SJSA1 (cell line): ENCODE measurements around the gene SSBP2. TPM values are rescaled to one million over a fixed set of nuclear protein-coding genes. Genes with fewer than 3 reads are reported as not detected.
"Not testable (repeated sequence)": the region's sequence is repeated elsewhere in the genome, so short reads cannot be mapped to it uniquely, and the experiment has no call there.

Source experiments
- DNase-seq, 2 experiments: peaks; one replicate each; pipeline ENCODE4 v3.0.0-alpha.2; 2015 to 2020; ENCODE audit warnings: low spot score in 2 of 2, low read depth in 1 of 2
- H3K27ac ChIP-seq: fragments of 250-450 bp; sonication (Bioruptor Pico); 2 replicates; pipeline ENCODE4 v1.5.1; 2020; ENCODE audit warnings: mild to moderate bottlenecking, moderate library complexity
- H3K27me3 ChIP-seq: fragments of 250-450 bp; sonication (Bioruptor Pico); replicated peaks from 2 replicates; pipeline ENCODE4 v1.5.1; 2020; ENCODE audit warnings: mild to moderate bottlenecking, moderate library complexity
- H3K36me3 ChIP-seq: fragments of 250-450 bp; sonication (Bioruptor Pico); 2 replicates; pipeline ENCODE4 v1.5.1; 2020; ENCODE audit warnings: mild to moderate bottlenecking
- H3K4me1 ChIP-seq: fragments of 250-450 bp; sonication (Bioruptor Pico); replicated peaks from 2 replicates; pipeline ENCODE4 v1.6.1; 2021; ENCODE audit warnings: mild to moderate bottlenecking
- H3K4me3 ChIP-seq: fragments of 250-450 bp; sonication (Bioruptor Pico); 2 replicates; pipeline ENCODE4 v1.5.1; 2020; ENCODE audit warnings: mild to moderate bottlenecking
- H3K9me3 ChIP-seq: fragments of 250-450 bp; sonication (Bioruptor Pico); replicated peaks from 2 replicates; pipeline ENCODE4 v1.5.1; 2020; ENCODE audit warnings: mild to moderate bottlenecking
- total RNA-seq: library from RNA; depleted of rRNA; stranded (reverse); fragments of >200 nt; shearing (Covaris generic); gene quantifications from 2 replicates; pipeline ENCODE4 v1.2.3, GENCODE V29; 2014

SSBP2 gene
- total RNA-seq, 1 experiment from 2014 or later: 4.7 TPM

GRCh38 chr5:81714076-81714475 is 36.8 kb downstream of the SSBP2 start:
- DNase-seq, H3K27me3 ChIP-seq, H3K4me3 ChIP-seq, H3K36me3 ChIP-seq, H3K9me3 ChIP-seq, H3K27ac ChIP-seq: not testable (repeated sequence)
- peaks cover 10% of the 10 kb centered on the region; the same call in 1 of the 2 replicates for H3K4me1 ChIP-seq

- Histone ChIP-seq H3K36me3 (no peaks in the 10 kb centered on the region), H3K9me3 (no peaks in the 10 kb centered on the region), H3K4me3 (no peak overlapping the region), H3K27ac (no peak overlapping the region), H3K4me1 (no peaks in the 10 kb centered on the region), H3K27me3 (no peaks in the 10 kb centered on the region)
- DNase-seq: no peak
Observed at GRCh38 chr5:81708889-81709288, 42.0 kb downstream of the SSBP2 start.

- no peak overlapping the region for H3K27ac ChIP-seq
- no peaks in the 10 kb centered on the region for H3K27me3 ChIP-seq
- no peak for DNase-seq
- no peaks in the 10 kb centered on the region for H3K36me3 ChIP-seq
- no peak overlapping the region for H3K4me3 ChIP-seq
- no peaks in the 10 kb centered on the region for H3K4me1 ChIP-seq
- no peaks in the 10 kb centered on the region for H3K9me3 ChIP-seq
Observed at GRCh38 chr5:81703840-81704239, 47.1 kb downstream of the SSBP2 start.

- no peaks in the 10 kb centered on the region for H3K4me1 ChIP-seq
- H3K27me3 ChIP-seq: no peaks in the 10 kb centered on the region
- H3K9me3 ChIP-seq: no peaks in the 10 kb centered on the region
- no peak overlapping the region for H3K27ac ChIP-seq
- no peak for DNase-seq
- no peak overlapping the region for H3K4me3 ChIP-seq
- H3K36me3 ChIP-seq: no peaks in the 10 kb centered on the region
Observed at GRCh38 chr5:81700166-81700565, 50.7 kb downstream of the SSBP2 start.

GRCh38 chr5:81698813-81699212 is 52.1 kb downstream of the SSBP2 start:
- no peak for DNase-seq
- H3K36me3 ChIP-seq: no peaks in the 10 kb centered on the region
- no peak overlapping the region for H3K27ac ChIP-seq
- no peaks in the 10 kb centered on the region for H3K9me3 ChIP-seq
- no peaks in the 10 kb centered on the region for H3K4me1 ChIP-seq
- no peak overlapping the region for H3K4me3 ChIP-seq
- no peaks in the 10 kb centered on the region for H3K27me3 ChIP-seq

GRCh38 chr5:81696418-81697397 is 54.2 kb downstream of the SSBP2 start:
- no peaks in the 10 kb centered on the region for H3K27me3 ChIP-seq

GRCh38 chr5:81694726-81695125 is 56.2 kb downstream of the SSBP2 start:
- Histone ChIP-seq H3K27me3 (no peaks in the 10 kb centered on the region), H3K27ac (no peak overlapping the region), H3K36me3 (no peaks in the 10 kb centered on the region), H3K4me3 (no peak overlapping the region), H3K9me3 (no peaks in the 10 kb centered on the region), H3K4me1 (no peaks in the 10 kb centered on the region)
- no peak for DNase-seq

More at GRCh38 chr5:81696418-81697397, 54.2 kb downstream of the SSBP2 start:
- no peaks in the 10 kb centered on the region for H3K4me1 ChIP-seq
- no peak overlapping the region for H3K27ac ChIP-seq
- no peaks in the 10 kb centered on the region for H3K9me3 ChIP-seq
- no peaks in the 10 kb centered on the region for H3K36me3 ChIP-seq
- DNase-seq: no peak
- no peak overlapping the region for H3K4me3 ChIP-seq

- no peaks in the 10 kb centered on the region for H3K27me3 ChIP-seq
- no peak for DNase-seq
- H3K4me3 ChIP-seq: no peak overlapping the region
- H3K9me3 ChIP-seq: no peaks in the 10 kb centered on the region; the same call in 1 of the 2 replicates
- no peaks in the 10 kb centered on the region for H3K36me3 ChIP-seq
- no peaks in the 10 kb centered on the region for H3K4me1 ChIP-seq
- no peak overlapping the region for H3K27ac ChIP-seq
Observed at GRCh38 chr5:81688215-81688614, 62.7 kb downstream of the SSBP2 start.

- Histone ChIP-seq H3K36me3 (no peaks in the 10 kb centered on the region), H3K27ac (no peak overlapping the region), H3K4me1 (no peaks in the 10 kb centered on the region), H3K9me3 (no peaks in the 10 kb centered on the region; the same call in 1 of the 2 replicates), H3K27me3 (no peaks in the 10 kb centered on the region), H3K4me3 (no peak overlapping the region)
- no peak for DNase-seq
Observed at GRCh38 chr5:81687292-81687691, 63.6 kb downstream of the SSBP2 start.

GRCh38 chr5:81685471-81685870 is 65.4 kb downstream of the SSBP2 start:
- Histone ChIP-seq H3K4me3 (no peak overlapping the region), H3K9me3 (no peaks in the 10 kb centered on the region; the same call in 1 of the 2 replicates), H3K36me3 (no peaks in the 10 kb centered on the region), H3K27ac (no peak overlapping the region), H3K4me1 (no peaks in the 10 kb centered on the region), H3K27me3 (no peaks in the 10 kb centered on the region)
- DNase-seq: no peak

- DNase-seq: no peak
- Histone ChIP-seq H3K27me3 (0 out of 2 replicates have a peak, but pooled peaks cover 4% of the 10 kb centered on the region), H3K4me1 (no peaks in the 10 kb centered on the region), H3K36me3 (no peaks in the 10 kb centered on the region), H3K27ac (no peak overlapping the region), H3K4me3 (no peak overlapping the region), H3K9me3 (no peaks in the 10 kb centered on the region)
Observed at GRCh38 chr5:81679885-81680284, 71.0 kb downstream of the SSBP2 start.

- Histone ChIP-seq H3K9me3 (no peaks in the 10 kb centered on the region), H3K27ac (no peak overlapping the region), H3K4me1 (no peaks in the 10 kb centered on the region), H3K4me3 (no peak overlapping the region), H3K27me3 (0 out of 2 replicates have a peak, but pooled peaks cover 4% of the 10 kb centered on the region), H3K36me3 (no peaks in the 10 kb centered on the region)
- DNase-seq: no peak
Observed at GRCh38 chr5:81675420-81675819, 75.5 kb downstream of the SSBP2 start.

GRCh38 chr5:81665795-81666194 is 85.1 kb downstream of the SSBP2 start:
- no peaks in the 10 kb centered on the region for H3K4me1 ChIP-seq
- no peaks in the 10 kb centered on the region for H3K36me3 ChIP-seq
- no peak overlapping the region for H3K4me3 ChIP-seq
- DNase-seq: no peak
- H3K27me3 ChIP-seq: no peaks in the 10 kb centered on the region
- no peak overlapping the region for H3K27ac ChIP-seq
- H3K9me3 ChIP-seq: no peaks in the 10 kb centered on the region

GRCh38 chr5:81660624-81661023 is 90.3 kb downstream of the SSBP2 start:
- DNase-seq, H3K4me1 ChIP-seq: not testable (repeated sequence)

More at GRCh38 chr5:81660624-81661023, 90.3 kb downstream of the SSBP2 start:
- H3K9me3 ChIP-seq, H3K27me3 ChIP-seq, H3K4me3 ChIP-seq, H3K36me3 ChIP-seq, H3K27ac ChIP-seq: not testable (repeated sequence)
